A549 (cell line): Measurements from ENCODE around the gene GRIK4.

Source experiments
- CTCF ChIP-seq: fragments of >200 bp; sonication (Bioruptor Twin); formaldehyde crosslinking; IDR thresholded peaks from 3 replicates; pipeline ENCODE4 v1.5.1; 2016
- E2F6 ChIP-seq: IDR thresholded peaks from 2 replicates; pipeline ENCODE4 v1.6.1; 2012; ENCODE audit warnings: low read depth, borderline replicate concordance
- EP300 ChIP-seq, 2 experiments: fragments of >200 bp; sonication (Bioruptor Twin); formaldehyde crosslinking; IDR thresholded peaks; 2 replicates in 1 of 2; 3 replicates in 1 of 2; pipeline ENCODE4 v1.6.1; 2016 to 2017
- JUN ChIP-seq, 2 experiments: fragments of >200 bp; sonication (Bioruptor Twin); formaldehyde crosslinking; IDR thresholded peaks; 2 replicates in 1 of 2; 3 replicates in 1 of 2; pipeline ENCODE4 v1.6.1; 2016 to 2017
- MAX ChIP-seq: IDR thresholded peaks from 2 replicates; pipeline ENCODE4 v1.6.1; 2012
- MAZ ChIP-seq: fragments of 150-350 bp; IDR thresholded peaks from 2 replicates; pipeline ENCODE4 v1.6.1; 2014; ENCODE audit warnings: antibody characterized with exemption, low read depth, low read length, borderline replicate concordance
- POLR2A ChIP-seq: IDR thresholded peaks from 2 replicates; pipeline ENCODE4 v1.6.1; 2012; ENCODE audit warnings: mild to moderate bottlenecking, low read length
- SMC3 ChIP-seq: fragments of >200 bp; sonication (Bioruptor Twin); formaldehyde crosslinking; IDR thresholded peaks from 3 replicates; pipeline ENCODE4 v1.6.1; 2018; ENCODE audit warnings: inconsistent platforms

- TF ChIP-seq MAX, result no peak
- no peak for TF ChIP-seq POLR2A
- TF ChIP-seq SMC3, result no peak
- no peak for TF ChIP-seq MAZ
- TF ChIP-seq JUN (IDR thresholded peaks at IDR 0.05), result no peak
- TF ChIP-seq CTCF, result no peak
- TF ChIP-seq E2F6, result no peak
- no peak for TF ChIP-seq EP300 (IDR thresholded peaks at IDR 0.05)
Measured at GRCh38 chr11:120875986-120876385, 364.4 kb downstream of the GRIK4 start.
